ENCODE data around the gene INPP5D.
"Not testable (repeated sequence)": the region's sequence is repeated elsewhere in the genome, so short reads cannot be mapped to it uniquely, and the experiment has no call there.

INPP5D gene

DNA sequence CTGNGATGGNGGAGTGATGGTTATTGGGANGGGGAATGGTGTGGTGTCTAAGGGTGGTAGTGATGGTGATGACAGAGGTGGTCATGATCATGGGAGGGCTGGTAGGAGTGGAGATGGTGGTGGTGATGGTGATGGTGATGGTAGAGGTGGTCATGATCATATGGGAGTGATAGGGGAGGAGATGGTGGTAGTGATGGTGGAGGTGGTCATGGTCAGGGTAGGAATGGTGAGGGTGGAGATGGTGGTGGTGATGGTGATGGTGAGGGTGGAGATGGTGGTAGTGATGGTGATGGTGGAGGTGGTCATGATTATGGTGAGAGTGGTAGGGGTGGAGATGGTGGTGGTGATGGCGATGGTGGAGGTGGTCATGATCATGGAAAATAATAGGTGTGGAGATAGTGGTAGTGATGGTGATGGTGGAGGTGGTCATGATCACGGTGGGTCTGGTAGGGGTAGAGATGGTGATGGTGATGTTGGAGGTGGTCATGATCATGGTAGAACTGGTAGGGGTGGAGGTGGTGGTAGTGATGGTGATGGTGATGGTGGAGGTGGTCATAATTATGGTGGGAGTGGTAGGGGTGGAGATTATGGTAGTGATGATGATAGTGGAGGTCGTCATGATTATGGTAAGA lies 83.7 kb downstream of the INPP5D start:
- ATAC-seq (no peak), DNase-seq (no peak)

DNA sequence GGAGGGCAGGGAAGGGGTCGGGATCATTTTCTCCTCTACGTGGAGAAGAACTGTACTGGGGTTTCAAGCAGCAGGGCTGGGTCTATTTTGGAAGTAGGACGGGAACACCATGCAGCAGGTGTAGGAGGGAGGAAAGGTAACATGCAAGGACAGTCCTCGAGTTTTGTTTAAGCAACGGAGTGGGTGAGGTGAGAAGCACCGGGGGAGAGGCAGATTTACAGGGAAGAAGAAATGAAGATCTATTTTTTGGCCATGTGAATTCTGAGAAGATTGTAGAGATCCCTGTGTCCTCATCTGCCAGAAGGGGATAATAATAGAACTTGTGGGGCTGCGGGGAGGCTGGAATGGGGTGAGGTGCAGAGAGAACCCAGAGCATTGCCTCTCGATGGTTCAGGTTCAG lies 85.6 kb downstream of the INPP5D start:
- ATAC-seq, result no peak
- no peak for DNase-seq

DNA sequence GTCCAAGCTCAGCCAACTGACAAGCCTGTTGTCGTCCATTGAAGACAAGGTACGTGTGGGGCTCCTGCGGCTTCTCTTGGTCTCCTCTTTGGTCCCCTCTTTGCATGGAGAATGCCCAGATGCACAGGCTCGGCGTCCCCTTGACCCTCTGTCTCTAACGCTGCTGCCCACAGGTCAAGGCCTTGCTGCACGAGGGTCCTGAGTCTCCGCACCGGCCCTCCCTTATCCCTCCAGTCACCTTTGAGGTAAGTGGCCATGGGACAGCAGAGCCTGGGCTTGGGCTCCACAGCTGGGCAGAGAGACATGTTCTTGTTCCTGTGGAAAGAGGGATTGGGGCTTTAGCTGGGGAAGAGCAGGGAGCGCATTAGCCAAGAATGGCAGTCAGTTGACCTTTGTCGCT lies 86.1 kb downstream of the INPP5D start:
- DNase-seq (no peak), ATAC-seq (no peak)

DNA sequence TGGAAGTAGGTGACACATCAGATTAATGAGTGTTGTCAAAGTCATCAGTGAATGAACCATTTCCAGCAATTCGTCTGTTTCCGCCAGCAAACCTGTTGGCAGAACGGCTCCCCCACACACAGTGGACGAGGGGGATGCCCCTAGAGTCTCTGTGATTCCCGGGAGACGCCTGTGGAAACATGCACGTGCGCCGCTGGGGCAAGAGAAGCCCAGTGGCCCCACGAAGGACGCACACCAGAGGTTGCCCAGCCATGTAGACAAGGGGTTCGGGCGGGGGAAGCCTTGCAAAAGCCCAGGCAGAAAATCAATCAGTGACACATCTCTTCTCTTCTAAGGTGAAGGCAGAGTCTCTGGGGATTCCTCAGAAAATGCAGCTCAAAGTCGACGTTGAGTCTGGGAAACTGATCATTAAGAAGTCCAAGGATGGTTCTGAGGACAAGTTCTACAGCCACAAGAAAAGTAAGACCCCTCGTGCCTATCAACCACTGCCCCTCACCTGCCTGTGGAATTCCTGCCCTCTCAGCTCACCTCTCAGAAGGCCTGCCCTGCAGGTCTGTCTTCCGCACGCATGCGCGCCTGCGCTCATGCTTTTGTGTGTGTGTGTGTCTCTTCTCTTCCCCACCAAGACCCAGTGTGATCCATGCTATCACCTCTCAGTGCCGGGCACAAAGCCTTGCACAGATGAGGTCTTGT lies 87.1 kb downstream of the INPP5D start:
- no peak for ATAC-seq
- no peak for DNase-seq

DNA sequence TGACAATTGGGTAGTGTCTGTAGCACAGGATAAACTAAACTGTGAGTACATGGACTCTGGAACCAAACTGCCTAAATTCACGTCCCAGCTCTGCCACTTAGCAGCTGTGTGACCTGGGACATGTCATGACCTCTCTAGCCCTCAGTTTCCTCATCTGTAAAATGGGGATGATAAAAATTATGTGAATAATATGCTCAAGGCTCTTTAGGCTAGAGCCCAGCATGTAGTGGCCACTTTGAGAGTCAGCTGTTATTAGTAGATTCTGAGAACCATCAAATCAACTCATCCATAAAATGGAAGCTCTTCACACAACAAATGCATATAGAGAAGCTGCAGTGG lies 87.7 kb downstream of the INPP5D start:
- DNase-seq, result no peak
- ATAC-seq, result no peak

DNA sequence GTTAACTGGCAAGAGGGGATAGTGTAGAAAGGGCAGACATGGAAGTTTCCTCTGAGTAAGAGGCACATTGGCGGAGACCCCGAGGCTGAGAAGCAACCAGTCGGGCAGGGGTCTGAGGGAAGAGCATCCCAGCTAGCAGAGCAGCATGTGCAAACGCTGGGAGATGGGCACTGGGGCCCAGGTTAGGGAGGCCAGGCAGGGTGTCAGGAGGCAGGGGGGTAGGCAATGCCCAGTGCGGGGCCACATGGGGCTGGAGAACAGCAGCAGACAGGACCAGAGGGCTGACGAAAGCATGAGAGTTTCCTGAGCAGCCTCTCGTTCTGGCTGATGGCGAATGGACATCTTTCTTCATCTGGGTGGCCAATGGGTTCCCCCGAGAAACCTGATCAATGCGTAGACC lies 88.2 kb downstream of the INPP5D start:
- DNase-seq, result no peak

DNA sequence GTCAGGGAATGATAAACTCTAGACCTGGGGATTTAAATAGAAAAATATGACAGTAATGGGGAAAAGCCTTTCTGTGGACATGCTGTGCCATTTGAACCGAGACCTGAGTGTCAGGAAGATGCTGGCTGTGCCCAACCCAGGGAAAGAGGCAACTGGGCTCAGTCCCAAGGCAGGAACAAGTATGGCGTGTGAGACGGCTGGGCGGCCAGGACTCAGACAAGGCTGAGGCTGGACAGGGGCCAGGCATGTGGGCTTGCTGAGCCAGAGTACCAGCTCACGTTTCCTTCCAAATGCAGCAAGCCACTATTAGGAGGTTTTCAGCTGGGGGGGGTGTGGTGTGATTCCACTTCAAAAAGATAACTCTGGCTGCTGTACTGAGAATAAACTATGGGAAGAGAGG lies 92.4 kb downstream of the INPP5D start:
- no peak for ATAC-seq
- DNase-seq, result no peak

More for the DNA sequence above, 88.2 kb downstream of the INPP5D start:
- ATAC-seq, result no peak

DNA sequence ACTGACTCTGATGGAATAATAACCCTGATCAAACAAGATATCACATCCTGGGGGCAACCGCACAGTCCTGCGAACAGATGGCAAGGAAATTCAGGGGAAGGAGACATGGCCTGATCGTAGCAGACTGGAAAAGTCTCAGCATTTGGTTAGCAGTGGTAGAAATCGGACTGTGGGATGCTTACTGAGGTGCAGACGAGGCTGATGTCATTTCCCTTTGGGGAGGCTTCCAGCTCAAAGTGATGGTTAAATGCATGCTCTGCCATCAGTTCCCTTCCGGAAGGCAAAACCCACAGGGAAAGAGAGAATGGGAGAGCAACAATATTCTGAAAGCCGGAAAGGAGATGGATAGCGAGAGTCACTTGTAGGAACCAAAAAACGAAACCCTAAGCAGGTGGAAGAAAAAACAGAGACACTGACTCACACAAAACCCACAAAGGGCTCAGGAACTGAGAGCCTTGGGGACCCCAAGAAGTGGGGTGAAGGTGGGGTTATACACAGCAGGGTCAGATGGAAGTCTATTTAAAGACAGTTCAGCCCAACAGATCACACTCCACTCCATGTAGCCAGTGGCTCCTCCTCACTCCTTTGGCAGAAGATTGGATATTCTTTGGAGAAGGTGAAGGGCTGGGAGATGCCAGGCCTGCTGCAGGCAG lies 93.1 kb downstream of the INPP5D start:
- no peak for DNase-seq
- ATAC-seq, result no peak

DNA sequence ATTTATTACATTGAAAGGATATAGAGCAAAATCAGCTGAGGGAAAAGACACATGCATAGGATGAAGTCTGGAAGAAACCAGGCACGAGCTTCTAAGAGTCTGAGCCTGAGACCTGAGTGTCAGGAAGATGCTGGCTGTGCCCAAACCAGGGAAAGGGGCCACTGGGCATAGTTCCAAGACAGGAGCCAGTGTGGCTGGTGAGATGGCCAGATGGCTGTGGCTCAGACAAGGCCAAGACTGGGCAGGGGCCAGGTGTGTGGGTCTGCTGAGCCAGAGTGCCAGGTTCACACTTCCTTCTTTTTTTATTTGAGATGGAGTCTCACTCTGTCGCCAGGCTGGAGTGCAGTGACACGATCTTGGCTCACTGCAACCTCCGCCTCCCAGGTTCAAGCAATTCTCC lies 95.9 kb downstream of the INPP5D start:
- ATAC-seq (no peak), DNase-seq (no peak)

DNA sequence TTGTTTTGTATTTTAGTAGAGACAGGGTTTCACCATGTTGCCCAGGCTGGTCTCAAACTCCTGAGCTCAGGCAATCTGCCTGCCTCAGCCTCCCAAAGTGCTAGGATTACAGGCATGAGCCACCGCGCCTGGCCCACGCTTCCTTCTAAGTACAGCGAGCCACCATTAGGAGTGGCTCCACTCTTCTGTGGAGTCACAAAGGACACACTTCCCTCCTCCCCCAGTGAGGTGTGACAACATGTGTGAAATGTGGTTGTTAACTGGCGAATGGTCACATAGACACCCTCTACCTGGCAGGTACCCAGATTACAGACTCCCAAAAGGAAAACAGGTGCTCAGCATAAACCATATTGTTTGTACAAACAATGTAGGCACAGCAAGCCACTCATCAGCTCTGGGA lies 96.3 kb downstream of the INPP5D start:
- not testable (repeated sequence) for ATAC-seq, DNase-seq

DNA sequence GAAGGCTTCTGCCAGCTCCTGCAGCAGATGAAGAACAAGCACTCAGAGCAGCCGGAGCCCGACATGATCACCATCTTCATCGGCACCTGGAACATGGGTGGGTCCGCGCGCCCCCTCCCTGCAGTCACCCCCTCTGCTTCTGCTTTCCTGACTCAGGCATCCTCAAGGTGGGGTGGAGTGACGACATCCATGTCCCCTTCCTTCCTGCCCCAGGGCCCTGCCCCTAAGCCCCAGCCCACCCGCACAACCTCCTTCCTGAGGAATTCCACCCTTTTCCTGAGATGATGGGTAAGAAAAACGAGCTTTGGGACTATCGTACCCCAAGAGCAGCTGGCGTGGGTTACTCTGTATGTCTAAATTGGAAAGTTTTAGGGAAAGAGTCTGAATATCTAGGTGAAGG lies 101.6 kb downstream of the INPP5D start:
- ATAC-seq (no peak), DNase-seq (no peak)

DNA sequence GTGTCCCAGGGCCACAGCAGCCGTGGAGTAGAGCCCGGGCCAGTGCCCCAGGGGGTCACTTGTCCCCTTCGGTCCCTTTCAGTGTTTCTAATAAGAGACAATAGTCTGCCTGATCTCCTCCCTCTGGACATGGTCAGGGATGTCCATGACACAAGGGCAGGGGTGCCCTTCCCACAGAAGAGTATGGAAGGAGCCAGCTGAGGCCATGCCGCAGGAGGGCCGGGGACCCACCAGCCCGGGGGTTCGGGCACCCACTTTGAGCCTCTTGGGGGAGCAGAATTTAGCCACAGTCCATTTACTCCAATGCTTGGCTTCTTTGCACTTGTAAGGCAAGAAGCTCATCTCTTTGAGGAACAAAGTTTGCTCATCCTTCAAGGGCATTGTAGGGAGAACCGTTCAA lies 102.6 kb downstream of the INPP5D start:
- ATAC-seq (no peak), DNase-seq (no peak)

DNA sequence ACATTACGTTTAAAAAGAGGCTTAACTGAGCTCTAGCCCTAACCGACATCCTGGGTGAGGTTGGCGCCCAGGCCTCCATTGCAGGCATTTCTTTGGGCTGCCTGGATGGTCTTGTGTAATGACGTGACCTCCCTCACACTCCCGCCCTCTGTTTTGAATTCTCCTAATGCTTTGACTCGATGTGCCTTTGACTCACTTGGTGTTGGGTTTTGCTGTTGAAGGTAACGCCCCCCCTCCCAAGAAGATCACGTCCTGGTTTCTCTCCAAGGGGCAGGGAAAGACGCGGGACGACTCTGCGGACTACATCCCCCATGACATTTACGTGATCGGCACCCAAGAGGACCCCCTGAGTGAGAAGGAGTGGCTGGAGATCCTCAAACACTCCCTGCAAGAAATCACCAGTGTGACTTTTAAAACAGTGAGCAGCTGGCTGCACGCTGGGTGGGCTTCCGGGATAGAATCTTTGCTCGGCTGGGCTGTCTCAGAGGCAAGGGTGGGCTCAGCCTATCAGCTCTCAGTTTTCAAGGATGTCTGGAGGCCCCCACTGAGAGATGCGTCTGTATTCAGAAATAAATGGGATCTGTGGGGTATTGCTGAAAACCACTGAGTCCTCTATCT lies 103.5 kb downstream of the INPP5D start:
- ATAC-seq, result no peak
- no peak for DNase-seq

DNA sequence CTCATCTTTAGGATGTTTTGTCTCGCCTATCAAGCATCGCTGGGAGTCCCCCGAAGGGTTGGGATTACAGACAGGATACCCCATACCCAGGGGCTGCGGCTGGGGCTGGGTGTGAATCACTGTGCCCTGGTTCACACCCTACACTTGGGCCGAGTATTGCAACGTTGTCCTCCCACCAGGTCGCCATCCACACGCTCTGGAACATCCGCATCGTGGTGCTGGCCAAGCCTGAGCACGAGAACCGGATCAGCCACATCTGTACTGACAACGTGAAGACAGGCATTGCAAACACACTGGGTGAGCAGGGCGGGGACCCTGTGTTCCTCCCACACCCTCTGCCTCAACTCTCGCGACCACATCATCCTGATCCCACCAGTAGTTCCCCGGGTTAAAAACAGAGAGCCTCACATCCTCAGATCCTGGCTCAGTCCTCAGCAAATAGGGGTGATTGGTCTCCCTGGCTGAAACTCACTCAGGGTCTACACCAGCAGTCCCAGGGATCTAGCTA lies 104.0 kb downstream of the INPP5D start:
- ATAC-seq, result no peak
- DNase-seq, result no peak

DNA sequence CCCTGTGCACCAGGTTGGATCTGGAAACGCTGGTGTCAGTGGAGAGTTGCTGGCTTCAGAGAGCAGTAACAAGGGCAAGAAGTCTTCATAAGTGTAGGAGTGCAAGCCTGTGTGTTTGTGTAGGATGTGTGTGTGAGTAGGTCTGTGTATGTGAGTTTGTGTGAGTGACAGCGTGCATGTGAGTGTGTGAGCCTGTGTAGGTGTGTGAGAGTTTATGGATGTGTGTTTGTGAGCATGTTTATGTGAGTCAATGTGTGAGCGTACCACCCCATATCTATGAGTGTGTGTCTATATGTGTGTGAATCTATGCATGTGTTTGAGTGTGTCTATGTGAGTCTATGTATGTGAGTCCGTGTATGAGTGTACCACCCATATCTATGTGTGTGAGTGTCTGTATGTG lies 104.8 kb downstream of the INPP5D start:
- DNase-seq, result no peak
- ATAC-seq, result no peak

DNA sequence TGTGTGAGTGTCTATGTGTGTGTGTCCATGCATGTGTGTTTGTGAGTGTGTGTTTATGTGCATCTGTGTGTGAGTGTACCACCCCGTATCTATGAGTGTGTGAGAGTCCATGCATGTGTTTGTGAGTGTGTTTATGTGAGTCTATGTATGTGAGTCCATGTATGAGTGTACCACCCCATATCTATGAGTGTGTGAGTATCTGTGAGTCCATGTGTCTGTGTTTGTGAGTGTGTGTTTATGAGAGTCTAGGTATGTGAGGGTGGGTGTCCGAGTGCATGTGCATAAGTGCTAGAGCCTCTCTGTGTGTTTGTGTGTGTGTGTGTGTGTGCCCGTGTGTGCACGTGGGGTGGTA lies 105.4 kb downstream of the INPP5D start:
- no peak for DNase-seq
- no peak for ATAC-seq

DNA sequence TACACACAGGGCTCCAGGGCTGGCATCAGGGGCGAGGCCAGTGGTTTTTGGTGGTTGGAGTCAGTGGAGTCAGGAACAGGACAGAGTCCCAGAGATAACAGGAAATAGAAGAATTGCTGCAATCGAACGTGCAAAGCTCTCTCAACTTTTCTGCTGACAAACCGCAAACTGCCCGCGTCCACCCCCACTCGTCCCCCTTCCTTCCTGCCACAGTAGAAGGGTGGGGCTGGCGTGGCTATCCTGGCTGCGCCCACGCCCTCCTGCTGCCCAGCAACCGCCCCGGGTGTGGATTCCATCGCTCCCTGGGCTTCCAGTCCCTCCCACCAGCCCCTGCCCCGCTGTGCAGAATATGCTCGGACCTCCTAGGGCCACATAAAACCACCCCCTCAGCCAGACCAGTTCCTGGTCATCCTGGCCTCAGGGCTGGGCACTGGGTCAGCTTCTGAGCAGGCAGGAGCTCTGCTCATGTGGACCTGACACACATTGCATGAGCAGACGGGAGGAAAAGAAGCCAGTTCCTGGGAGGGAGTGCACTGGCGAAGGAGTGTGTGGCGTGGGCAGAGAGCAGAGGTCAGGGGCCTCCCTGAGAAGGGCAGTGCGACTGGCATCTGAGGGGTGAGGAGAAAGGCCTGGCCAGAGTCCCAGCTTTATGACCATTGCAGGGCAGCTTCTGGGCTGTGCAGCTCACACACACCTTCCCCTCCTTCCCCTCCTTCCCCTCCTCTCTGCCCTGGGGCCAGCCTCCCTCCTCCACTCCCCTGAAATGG lies 105.9 kb downstream of the INPP5D start:
- no peak for ATAC-seq
- peak; percentile 33 for DNase-seq

DNA sequence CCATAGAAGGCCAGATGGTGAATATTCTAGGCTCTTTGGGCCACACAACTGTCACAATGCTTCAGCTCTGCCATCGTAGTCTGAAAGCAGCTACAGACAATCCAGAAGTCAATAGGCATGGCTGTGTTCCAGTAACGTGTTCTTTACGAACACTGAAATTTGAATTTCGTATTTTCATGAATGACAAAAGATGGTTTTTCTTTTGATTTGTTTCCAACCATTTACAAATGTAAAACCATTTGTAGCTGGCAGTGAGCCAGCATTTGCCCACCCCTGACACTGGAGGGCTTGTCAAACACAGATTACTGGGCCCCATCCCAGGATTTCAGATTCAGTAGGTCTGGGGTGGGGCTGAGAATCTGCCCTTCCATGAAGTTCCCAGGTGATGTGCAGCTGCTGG lies 108.3 kb downstream of the INPP5D start:
- ATAC-seq (no peak), DNase-seq (no peak)

DNA sequence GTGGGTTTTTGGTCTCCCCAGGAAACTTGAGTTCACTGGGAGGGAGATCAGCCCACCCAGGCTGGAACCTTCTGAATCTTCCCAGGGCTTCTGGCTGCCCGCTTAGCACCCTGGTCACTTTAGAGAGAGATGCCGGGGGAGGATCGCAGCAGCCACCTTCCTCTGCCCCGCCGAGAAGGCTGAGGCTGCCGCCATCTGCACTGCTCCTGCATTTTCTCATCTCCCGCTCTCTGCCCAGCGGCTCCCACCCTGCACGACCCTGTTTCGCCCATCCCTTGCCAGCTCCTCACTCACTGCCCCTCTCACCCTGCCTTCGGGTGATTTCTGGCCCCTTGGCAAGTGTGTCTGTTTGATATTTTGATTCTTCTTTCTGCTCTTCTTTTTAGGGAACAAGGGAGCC lies 108.8 kb downstream of the INPP5D start:
- DNase-seq (no peak), ATAC-seq (no peak)

DNA sequence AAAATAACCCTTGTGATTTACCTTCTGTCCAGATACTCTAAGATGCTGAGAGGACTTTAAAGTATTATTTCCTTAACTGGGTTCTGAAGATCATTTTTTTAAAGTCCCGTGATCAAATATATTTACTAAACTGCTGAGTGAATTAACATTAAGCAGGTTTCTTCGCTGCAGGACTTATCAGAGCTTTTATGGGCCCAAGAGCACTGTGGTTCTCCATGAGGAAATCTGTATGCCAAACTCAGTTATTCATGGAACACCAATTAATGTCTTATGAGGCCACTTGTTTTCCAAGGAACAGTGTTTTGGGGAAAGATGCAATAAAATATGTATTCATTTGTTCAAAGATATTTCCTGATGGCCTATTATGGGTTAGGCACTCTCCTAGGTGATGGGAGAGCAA lies 111.2 kb downstream of the INPP5D start:
- ATAC-seq (no peak), DNase-seq (no peak)

DNA sequence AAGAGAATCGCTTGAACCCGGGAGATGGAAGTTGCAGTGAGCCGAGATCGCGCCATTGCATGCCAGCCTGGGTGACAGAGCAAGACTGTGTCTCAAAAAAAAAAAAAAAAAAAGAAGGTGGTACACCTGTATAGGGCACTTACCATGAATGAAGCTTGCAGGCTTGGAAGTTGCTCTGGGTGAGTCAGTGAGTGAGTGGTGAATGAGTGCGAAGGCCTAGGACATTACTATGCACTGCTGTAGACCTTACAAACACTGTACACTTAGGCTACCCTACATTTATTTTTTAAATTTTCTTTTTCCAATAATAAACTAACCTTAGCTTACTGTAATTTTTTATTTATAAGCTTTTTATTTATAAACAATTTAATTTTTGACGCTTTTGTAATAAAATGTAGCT lies 113.0 kb downstream of the INPP5D start:
- DNase-seq (no peak), ATAC-seq (no peak)

DNA sequence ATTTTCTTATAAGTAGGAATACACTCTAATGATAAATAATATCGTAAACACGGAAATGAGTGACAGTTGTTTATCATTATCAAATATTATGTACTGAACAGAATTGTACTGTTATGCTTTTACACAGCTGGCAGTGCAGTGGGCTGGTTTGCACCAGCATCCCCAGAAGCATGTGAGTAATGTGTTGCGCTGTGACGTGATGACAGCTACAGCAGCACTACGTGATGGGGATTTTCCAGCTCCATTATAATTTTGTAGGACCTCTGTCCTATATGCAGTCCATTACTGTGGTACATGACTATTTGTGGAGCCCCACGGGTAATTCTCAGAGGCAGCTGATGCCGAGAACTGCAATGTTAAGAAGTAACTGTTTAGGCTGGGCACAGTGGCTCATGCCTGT lies 114.0 kb downstream of the INPP5D start:
- ATAC-seq (no peak), DNase-seq (no peak)

Data from stimulated activated naive CD8-positive, alpha-beta T cell treated with anti-CD3 and anti-CD28 coated beads, Interleukin-15, Interleukin-2, amounts not matched to agents 100 U/mL and 50 U/mL, for 24 hours (primary cell).